ENCODE data around the gene CAMK2A. TPM values are rescaled to one million over a fixed set of nuclear protein-coding genes. Genes with fewer than 3 reads are reported as not detected.

Gene CAMK2A
- total RNA-seq (2022) (not detected in 2 replicates), Bru-seq, nascent RNA (percentile 5 among the genes with signal in this experiment), BruChase-seq, experiment 1, labeled RNA remaining after a 6-hour chase (percentile 9 among the genes with signal in this experiment), BruChase-seq, experiment 2, labeled RNA remaining after a 2-hour chase (percentile 7 among the genes with signal in this experiment)
- long read RNA-seq = 0 reads

GRCh38 chr5:150289551-150290390 lies at the start of gene CAMK2A:
Gene CAMK2A, minus strand, starts transcription at chr5:150289773. Its CDS starts 148 bp downstream, at chr5:150289625.
- Mint-ChIP-seq H3K4me3 (ENCODE audit: low read depth, unreplicated experiment) (no peak within 1 kb of the TSS), H3K36me3 (ENCODE audit: insufficient read depth, unreplicated experiment) (no peaks in the 10 kb centered on the region), H3K27ac (ENCODE audit: unreplicated experiment) (no peak within 1 kb of the TSS), H3K9me3 (ENCODE audit: low read depth, unreplicated experiment) (no peaks in the 10 kb centered on the region), H3K4me1 (ENCODE audit: low read depth, unreplicated experiment) (peaks cover 1% of the 10 kb centered on the region), H3K27me3 (ENCODE audit: unreplicated experiment) (peaks cover 73% of the 10 kb centered on the region)
- BruUV-seq (replicated peaks) = no TSS peak
- DNase-seq = peak; percentile 23
- CTCF ChIA-PET = interaction anchor here (0.7 to 1.2 kb wide), 6 partner anchors 9 to 121 kb away, joined by 3 to 6 read pairs (median 3); no protein-coding TSS in a partner anchor
- TF ChIP-seq CTCF (IDR thresholded peaks at IDR 0.05; ENCODE audit: unreplicated experiment) = no peak
- intact Hi-C loops (cut with micrococcal nuclease; ENCODE audit: unreplicated experiment) = no loop called here

- no peaks in the 10 kb centered on the region for H3K9me3 Mint-ChIP-seq (ENCODE audit: low read depth, unreplicated experiment)
These were observed 49.6 kb upstream of the CAMK2A start for GRCh38 chr5:150339165-150339564.

GRCh38 chr5:150338546-150338945 lies 49.0 kb upstream of the CAMK2A start:
- Mint-ChIP-seq H3K36me3 (ENCODE audit: insufficient read depth, unreplicated experiment) (no peaks in the 10 kb centered on the region), H3K27me3 (ENCODE audit: unreplicated experiment) (no peaks in the 10 kb centered on the region), H3K4me3 (ENCODE audit: low read depth, unreplicated experiment) (no peak overlapping the region), H3K9me3 (ENCODE audit: low read depth, unreplicated experiment) (no peaks in the 10 kb centered on the region), H3K27ac (ENCODE audit: unreplicated experiment) (no peak overlapping the region), H3K4me1 (ENCODE audit: low read depth, unreplicated experiment) (no peaks in the 10 kb centered on the region)
- no TSS peak for BruUV-seq (replicated peaks)
- CTCF ChIA-PET = no interaction called here
- TF ChIP-seq CTCF (IDR thresholded peaks at IDR 0.05; ENCODE audit: unreplicated experiment) = no peak
- no peak for DNase-seq
- intact Hi-C loops (cut with micrococcal nuclease; ENCODE audit: unreplicated experiment) = no loop called here

More at GRCh38 chr5:150339165-150339564, 49.6 kb upstream of the CAMK2A start:
- intact Hi-C loops (cut with micrococcal nuclease; ENCODE audit: unreplicated experiment) = no loop called here
- Mint-ChIP-seq H3K36me3 (ENCODE audit: insufficient read depth, unreplicated experiment) (no peaks in the 10 kb centered on the region), H3K27ac (ENCODE audit: unreplicated experiment) (no peak overlapping the region), H3K4me3 (ENCODE audit: low read depth, unreplicated experiment) (no peak overlapping the region), H3K4me1 (ENCODE audit: low read depth, unreplicated experiment) (no peaks in the 10 kb centered on the region), H3K27me3 (ENCODE audit: unreplicated experiment) (no peaks in the 10 kb centered on the region)
- DNase-seq = no peak
- no TSS peak for BruUV-seq (replicated peaks)
- TF ChIP-seq CTCF (IDR thresholded peaks at IDR 0.05; ENCODE audit: unreplicated experiment) = no peak
- CTCF ChIA-PET = interaction anchor here (1.1 kb wide), 1 partner anchor 12 kb away, joined by 4 read pairs; no protein-coding TSS in a partner anchor

- no peak for DNase-seq
- Mint-ChIP-seq H3K9me3 (ENCODE audit: low read depth, unreplicated experiment) (no peaks in the 10 kb centered on the region), H3K27me3 (ENCODE audit: unreplicated experiment) (no peaks in the 10 kb centered on the region), H3K36me3 (ENCODE audit: insufficient read depth, unreplicated experiment) (no peaks in the 10 kb centered on the region), H3K27ac (ENCODE audit: unreplicated experiment) (no peak overlapping the region), H3K4me1 (ENCODE audit: low read depth, unreplicated experiment) (no peaks in the 10 kb centered on the region), H3K4me3 (ENCODE audit: low read depth, unreplicated experiment) (no peak overlapping the region)
- no TSS peak for BruUV-seq (replicated peaks)
- no peak for TF ChIP-seq CTCF (IDR thresholded peaks at IDR 0.05; ENCODE audit: unreplicated experiment)
- CTCF ChIA-PET = no interaction called here
- intact Hi-C loops (cut with micrococcal nuclease; ENCODE audit: unreplicated experiment) = no loop called here
These were observed 46.2 kb upstream of the CAMK2A start for GRCh38 chr5:150335778-150336177.
